22Rv1 (cell line): ENCODE results near the gene DYRK1B.

ENCODE experiments used
- CTCF ChIP-seq: fragments of 450-650 bp; IDR thresholded peaks from 2 replicates; pipeline ENCODE4 v1.5.1; 2017; ENCODE audit warnings: mild to moderate bottlenecking
- ZFX ChIP-seq: fragments of 450-650 bp; IDR thresholded peaks from 2 replicates; pipeline ENCODE4 v1.6.1; 2017; ENCODE audit warnings: antibody characterized with exemption, borderline replicate concordance

DNA sequence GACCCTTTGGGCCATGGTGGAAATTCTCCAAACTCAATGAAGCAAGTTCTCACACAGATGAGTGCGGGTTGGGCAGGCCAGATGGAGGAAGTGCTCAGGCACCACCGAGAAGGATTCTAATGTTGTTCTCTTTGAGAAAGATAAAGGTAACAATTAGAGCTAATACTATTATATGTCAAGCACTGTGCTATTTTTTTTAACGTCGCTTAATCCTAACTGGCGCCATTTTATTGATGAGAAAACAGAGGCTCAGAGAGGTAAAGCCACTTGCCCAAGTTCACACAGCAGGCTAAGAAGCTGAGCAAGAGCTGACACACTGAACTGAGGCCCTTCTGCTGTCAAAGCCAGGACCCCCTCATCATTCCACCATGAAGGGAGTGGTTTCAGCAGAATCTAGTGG is 11.2 kb upstream of the DYRK1B start:
- TF ChIP-seq CTCF = no peak
- no peak for TF ChIP-seq ZFX
